ENCODE measurements around the gene CRIP1. TPM values are rescaled to one million over a fixed set of nuclear protein-coding genes. Genes with fewer than 3 reads are reported as not detected.

CRIP1 gene
- total and polyA plus RNA-seq, 10 of the 15 experiments (the other 5 are each of a cell fraction or from before 2014, with no cell fraction given): 66.8 to 259 (median 154) TPM

DNA sequence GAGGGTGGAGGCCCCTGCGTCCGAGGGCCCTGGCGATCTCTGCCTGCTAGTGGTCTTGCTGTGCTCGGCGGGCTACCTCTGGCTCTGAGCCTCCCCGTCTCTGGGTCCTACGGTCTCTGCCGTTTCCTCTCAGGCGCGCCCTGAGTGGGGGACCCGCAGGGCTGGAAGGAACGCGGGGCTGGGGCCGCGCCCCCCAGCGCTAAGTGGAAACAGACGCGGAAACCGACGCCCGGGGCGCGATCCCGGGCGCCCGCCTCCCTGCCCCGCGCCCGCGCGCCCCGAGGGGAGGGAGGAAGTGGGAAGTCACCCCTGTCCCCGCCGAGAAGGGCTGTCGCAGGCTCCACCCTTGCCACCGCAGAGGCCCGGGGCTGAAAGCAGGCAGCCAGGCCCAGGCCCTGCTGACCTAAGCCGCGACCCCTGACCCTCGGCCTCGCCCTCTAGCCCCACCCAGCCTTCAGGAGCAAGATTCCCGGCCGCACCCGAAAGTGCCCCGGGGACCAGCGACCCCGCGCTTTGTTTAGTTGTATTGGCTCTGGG, 831 bp downstream of the CRIP1 start (continued):
- TF ChIP-seq WRNIP1 (IDR thresholded peaks at IDR 0.05; ENCODE audit: borderline replicate concordance, low read depth, low read length) (no peak), BCL11A (IDR thresholded peaks at IDR 0.05; ENCODE audit: low read depth, low read length) (no peak), CBX3 (IDR thresholded peaks at IDR 0.05; ENCODE audit: borderline replicate concordance, low read depth) (no peak), NFYB (IDR thresholded peaks at IDR 0.05; ENCODE audit: insufficient read depth, low read depth, low read length) (no peak), JUNB (IDR thresholded peaks at IDR 0.05) (no peak), SMARCA5 (IDR thresholded peaks at IDR 0.05) (no peak), NR2C1 (IDR thresholded peaks at IDR 0.05) (peak; percentile 81), CHD2 (IDR thresholded peaks at IDR 0.05; ENCODE audit: borderline replicate concordance, low read depth, low read length) (no peak), MYC (IDR thresholded peaks at IDR 0.05; ENCODE audit: insufficient read depth, insufficient read length, insufficient replicate concordance, low read length, severe bottlenecking) (no peak), CHD4 (IDR thresholded peaks at IDR 0.05) (no peak), ZNF274 (IDR thresholded peaks at IDR 0.05; ENCODE audit: insufficient read depth, insufficient read length) (no peak), RCOR1 (conservative IDR thresholded peaks at IDR 0.05; ENCODE audit: low read depth, low read length) (no peak), MXI1 (IDR thresholded peaks at IDR 0.05; ENCODE audit: low read depth, low read length) (peak; percentile 52; the same call in 1 of the 2 replicates), MEF2B (IDR thresholded peaks at IDR 0.05; ENCODE audit: partially characterized antibody, poor library complexity, severe bottlenecking) (no peak), FOXK2 (IDR thresholded peaks at IDR 0.05) (no peak), POLR2AphosphoS2 (IDR thresholded peaks at IDR 0.05; ENCODE audit: low read depth, low read length) (no peak), CEBPB (IDR thresholded peaks at IDR 0.05; ENCODE audit: borderline replicate concordance in 1 of 2, low read depth in 2 of 2, low read length in 2 of 2) (no peak), SIN3A (IDR thresholded peaks at IDR 0.05; ENCODE audit: low read depth, low read length) (no peak), SUPT20H (IDR thresholded peaks at IDR 0.05; ENCODE audit: borderline replicate concordance, control insufficient read depth, low read depth, low read length) (no peak)
- TF ChIP-seq, protein P1, sequence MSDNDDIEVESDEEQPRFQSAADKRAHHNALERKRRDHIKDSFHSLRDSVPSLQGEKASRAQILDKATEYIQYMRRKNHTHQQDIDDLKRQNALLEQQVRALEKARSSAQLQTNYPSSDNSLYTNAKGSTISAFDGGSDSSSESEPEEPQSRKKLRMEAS (IDR thresholded peaks at IDR 0.05; ENCODE audit: low read depth, low read length): no peak
- TF ChIP-seq, protein P2, sequence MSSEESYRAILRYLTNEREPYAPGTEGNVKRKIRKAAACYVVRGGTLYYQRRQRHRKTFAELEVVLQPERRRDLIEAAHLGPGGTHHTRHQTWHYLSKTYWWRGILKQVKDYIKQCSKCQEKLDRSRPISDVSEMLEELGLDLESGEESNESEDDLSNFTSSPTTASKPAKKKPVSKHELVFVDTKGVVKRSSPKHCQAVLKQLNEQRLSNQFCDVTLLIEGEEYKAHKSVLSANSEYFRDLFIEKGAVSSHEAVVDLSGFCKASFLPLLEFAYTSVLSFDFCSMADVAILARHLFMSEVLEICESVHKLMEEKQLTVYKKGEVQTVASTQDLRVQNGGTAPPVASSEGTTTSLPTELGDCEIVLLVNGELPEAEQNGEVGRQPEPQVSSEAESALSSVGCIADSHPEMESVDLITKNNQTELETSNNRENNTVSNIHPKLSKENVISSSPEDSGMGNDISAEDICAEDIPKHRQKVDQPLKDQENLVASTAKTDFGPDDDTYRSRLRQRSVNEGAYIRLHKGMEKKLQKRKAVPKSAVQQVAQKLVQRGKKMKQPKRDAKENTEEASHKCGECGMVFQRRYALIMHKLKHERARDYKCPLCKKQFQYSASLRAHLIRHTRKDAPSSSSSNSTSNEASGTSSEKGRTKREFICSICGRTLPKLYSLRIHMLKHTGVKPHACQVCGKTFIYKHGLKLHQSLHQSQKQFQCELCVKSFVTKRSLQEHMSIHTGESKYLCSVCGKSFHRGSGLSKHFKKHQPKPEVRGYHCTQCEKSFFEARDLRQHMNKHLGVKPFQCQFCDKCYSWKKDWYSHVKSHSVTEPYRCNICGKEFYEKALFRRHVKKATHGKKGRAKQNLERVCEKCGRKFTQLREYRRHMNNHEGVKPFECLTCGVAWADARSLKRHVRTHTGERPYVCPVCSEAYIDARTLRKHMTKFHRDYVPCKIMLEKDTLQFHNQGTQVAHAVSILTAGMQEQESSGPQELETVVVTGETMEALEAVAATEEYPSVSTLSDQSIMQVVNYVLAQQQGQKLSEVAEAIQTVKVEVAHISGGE (CRISPR knock-in tag; IDR thresholded peaks at IDR 0.05): no peak
- TF ChIP-seq, protein P3, sequence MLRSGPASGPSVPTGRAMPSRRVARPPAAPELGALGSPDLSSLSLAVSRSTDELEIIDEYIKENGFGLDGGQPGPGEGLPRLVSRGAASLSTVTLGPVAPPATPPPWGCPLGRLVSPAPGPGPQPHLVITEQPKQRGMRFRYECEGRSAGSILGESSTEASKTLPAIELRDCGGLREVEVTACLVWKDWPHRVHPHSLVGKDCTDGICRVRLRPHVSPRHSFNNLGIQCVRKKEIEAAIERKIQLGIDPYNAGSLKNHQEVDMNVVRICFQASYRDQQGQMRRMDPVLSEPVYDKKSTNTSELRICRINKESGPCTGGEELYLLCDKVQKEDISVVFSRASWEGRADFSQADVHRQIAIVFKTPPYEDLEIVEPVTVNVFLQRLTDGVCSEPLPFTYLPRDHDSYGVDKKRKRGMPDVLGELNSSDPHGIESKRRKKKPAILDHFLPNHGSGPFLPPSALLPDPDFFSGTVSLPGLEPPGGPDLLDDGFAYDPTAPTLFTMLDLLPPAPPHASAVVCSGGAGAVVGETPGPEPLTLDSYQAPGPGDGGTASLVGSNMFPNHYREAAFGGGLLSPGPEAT (IDR thresholded peaks at IDR 0.05; ENCODE audit: low read depth): no peak
- TF ChIP-seq, protein P4, sequence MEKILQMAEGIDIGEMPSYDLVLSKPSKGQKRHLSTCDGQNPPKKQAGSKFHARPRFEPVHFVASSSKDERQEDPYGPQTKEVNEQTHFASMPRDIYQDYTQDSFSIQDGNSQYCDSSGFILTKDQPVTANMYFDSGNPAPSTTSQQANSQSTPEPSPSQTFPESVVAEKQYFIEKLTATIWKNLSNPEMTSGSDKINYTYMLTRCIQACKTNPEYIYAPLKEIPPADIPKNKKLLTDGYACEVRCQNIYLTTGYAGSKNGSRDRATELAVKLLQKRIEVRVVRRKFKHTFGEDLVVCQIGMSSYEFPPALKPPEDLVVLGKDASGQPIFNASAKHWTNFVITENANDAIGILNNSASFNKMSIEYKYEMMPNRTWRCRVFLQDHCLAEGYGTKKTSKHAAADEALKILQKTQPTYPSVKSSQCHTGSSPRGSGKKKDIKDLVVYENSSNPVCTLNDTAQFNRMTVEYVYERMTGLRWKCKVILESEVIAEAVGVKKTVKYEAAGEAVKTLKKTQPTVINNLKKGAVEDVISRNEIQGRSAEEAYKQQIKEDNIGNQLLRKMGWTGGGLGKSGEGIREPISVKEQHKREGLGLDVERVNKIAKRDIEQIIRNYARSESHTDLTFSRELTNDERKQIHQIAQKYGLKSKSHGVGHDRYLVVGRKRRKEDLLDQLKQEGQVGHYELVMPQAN (conservative IDR thresholded peaks at IDR 0.05): peak; percentile 38

All from GM12878 (cell line).